HuH-7 (cell line): ENCODE data around the gene CCR3.

ENCODE experiments used
- DNase-seq: peaks from one replicate; pipeline ENCODE4 v3.0.0; 2011; ENCODE audit warnings: low spot score

CCR3 gene

DNA sequence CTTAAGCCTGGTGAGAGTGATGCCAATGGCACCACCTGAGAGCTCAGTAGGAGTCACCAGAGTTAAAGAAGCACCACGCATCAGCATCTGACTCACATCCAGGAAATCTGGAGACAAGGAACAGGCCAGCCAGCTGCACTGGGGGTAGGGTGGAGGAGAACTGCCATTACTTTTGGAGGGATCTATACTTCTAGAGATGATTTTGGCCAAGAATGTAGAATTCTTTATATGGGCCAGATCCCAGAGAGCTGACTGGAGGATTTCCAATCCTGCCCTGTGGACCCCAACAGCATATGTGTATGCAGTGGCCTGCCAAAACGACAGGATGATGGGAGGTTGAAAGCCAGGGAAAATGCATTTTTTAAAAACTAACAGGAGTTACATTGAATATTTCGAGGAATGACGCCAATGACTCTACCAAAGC lies 29.8 kb downstream of the CCR3 start:
- no peak for DNase-seq

DNA sequence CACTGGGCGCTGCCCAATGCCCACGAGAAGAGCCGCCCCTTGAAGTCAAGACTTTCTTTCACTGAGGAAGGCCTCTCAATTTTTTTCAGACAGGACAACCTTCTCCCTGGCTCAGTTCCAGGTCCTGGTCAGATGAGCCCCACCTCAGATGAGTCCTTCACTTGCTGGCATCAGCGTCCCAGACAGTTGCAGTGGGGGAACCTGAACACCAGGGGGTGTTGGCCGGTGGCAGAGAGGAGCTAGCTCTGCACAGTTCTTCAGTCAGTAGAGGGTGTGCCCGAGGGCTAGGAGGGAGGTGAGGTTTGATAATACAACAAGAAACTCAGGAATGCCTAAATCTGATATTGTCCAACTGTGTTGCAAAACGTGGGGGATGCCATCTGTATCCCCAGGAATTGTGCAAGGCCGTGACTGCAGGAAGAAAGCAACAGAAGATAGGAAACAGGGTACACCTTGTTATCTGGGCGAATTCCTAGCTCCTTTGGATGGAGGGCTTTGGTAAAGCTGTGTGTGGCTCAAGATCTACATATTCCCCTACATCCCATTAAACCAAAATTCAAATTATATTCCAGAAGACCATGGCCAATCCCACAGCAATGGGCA lies 34.3 kb downstream of the CCR3 start:
- DNase-seq: peak; percentile 82

DNA sequence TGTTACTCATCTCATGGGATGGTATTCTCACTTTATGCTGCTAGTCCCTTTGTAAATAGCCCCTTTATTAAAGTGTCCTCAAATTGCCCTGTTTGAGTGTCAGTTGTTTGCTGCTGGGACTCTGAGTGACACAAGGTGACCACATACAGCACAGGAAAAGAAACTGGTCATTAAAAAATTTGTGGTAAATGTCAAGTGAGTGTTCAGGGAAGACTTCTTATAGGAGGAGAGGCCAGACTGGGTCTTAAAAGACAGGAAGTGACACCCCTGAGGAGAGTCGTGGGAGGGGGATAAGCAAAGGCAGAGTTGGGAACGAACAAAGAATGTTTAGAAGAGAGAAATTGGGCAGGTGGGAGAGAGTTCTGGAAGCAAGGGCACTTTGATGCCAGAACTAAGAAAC lies 35.2 kb downstream of the CCR3 start:
- DNase-seq: no peak

DNA sequence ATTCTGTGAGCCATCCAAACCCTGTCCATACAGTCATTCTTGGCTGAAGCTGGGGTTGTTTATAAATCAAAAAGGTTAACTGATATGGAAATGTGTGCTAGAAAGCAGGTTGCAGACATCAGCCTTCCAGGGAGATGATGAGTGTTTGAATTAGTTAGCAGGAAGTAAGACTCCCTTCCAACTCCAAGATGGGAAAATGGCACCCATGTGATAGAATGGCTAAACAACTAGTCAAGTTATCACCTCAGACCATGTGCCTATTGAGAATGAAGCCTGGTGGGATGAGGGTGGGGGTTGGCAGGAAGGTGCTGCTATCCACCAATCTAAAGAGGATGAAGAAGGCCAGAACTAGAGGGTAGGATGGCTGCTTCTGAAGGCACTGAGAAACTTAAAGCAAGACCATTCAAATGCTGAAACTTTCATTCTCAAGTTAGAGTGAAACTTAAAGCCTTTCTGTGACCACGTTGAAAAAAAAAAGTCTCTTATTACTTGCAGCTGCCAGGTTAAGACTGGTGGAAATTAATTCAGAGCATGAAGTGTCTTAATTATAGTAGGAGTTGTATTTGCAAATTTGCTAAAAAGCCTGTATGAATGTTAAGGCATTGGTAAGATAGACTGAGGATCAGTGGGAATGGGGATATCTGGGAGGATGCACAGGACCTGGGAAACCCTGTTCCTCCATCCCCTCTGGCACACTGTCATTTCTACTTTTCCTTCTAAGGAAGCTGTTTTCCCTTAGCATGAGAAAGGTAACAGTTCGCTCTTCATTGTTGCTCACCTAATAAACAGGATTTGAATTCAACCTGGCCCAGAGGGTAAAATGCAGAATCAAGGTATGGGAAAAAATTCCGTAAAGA lies 36.8 kb downstream of the CCR3 start:
- no peak for DNase-seq

DNA sequence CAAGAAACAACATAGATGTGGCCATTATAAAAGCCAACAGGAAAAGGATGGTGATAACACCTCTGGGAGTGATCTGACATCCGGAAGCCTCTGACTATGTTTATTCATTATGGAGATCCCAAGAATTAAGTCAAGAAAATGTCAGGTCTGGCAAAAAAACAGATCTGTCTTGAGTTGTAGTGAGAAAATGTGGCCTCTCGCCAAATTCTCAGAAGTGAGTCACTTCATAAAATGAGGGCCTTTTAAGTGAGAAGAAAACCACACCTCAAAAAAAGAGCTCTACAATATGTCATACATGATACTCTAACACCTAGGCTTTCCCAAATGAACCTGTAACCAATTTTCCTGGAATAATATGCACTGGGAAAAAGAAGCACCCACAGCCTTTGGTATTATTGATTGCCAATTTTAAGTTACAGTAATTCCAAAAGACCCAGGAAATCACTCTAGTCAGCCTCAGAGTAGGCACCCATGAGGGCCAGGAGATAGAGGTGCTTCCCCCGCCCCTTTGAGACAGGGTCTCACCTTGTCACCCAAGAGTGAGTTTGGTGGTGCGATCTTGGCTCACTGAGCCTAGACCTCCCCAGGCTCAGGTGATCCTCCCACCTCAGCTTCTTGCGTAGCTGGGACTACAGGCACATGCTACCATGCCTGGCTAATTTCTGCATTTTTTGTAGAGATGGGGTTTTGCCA lies 38.0 kb downstream of the CCR3 start:
- no peak for DNase-seq

DNA sequence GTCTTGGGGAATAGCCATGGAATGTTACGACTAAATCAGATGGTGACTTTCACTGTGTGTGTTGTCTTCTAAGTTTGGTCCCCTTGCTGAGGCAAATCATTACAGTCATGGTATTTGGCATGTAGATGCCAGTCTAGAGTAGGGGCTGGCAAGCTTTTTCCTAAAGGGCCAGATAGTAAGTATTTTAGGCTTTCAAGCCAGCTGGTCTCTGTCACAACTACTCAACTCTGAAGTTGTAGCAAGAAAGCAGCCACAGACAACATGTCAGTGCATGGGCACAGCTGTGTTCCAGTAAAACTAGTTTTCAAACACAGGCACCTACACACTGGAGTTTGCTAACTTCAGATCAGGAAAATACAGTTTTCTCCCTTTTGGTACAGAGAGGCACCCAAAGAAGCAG lies 39.3 kb downstream of the CCR3 start:
- no peak for DNase-seq

DNA sequence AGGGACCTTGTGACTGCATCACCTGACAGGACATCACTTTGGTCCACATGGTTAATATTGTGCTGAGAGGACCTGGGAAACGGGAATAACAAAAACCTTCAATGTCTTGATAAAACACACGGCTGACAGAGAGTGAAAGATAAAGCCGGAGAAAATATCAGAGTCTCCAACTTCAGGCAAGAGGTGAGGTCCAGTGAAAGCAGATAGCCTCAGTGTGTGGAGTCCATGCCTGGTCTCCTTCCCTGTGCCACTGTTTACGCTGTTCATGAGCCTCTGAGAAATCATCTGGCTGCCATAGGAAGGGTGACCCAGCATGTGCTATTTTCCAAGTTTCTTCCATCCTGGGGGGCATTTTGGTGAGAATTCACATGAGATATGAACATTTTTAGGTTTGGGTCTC lies 39.8 kb downstream of the CCR3 start:
- DNase-seq: no peak

DNA sequence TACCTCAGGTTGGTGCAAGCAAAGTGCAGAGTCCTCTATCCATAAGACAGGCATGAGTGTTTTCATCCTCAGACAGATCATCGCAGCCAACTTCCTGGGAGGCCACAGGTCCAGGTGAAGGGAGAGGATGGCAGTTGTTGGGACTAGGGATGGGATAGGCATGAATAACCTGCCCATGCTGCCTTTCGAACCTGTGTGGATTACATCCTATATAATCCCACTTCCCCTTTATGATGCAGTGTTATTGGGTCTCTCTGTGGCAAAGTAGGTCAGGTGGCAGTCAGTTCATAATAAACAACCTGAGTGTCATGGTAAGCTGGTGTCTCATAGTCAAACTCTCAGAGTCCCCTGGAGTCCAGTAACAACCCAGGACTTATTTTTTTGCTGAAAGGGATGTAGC lies 40.4 kb downstream of the CCR3 start:
- DNase-seq: no peak

DNA sequence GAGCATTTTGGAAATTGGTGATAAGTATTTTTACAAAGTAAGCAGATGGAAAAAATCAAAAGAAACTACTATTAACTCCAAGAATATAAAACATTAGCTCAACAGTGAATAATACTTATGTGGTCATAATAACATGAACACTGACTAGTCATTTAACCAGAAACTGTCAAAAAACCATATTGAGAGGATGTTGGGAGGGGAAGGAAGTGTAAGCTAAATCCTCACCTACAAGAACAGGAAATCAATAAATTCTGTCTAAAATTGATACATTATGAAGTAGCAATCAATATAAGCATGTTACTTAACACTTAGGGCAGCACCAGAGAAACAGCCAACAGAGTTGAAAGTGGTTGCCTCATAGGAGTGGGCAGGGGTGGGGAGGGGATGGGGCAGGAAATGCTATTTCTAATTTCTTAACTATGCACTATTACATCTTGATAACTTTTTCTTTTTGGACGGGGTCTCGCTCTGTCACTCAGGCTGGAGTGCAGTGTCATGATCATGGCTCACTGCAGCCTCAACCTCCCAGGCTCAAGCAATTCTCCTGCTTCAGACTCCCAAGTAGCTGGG lies 41.7 kb downstream of the CCR3 start:
- DNase-seq: no peak

DNA sequence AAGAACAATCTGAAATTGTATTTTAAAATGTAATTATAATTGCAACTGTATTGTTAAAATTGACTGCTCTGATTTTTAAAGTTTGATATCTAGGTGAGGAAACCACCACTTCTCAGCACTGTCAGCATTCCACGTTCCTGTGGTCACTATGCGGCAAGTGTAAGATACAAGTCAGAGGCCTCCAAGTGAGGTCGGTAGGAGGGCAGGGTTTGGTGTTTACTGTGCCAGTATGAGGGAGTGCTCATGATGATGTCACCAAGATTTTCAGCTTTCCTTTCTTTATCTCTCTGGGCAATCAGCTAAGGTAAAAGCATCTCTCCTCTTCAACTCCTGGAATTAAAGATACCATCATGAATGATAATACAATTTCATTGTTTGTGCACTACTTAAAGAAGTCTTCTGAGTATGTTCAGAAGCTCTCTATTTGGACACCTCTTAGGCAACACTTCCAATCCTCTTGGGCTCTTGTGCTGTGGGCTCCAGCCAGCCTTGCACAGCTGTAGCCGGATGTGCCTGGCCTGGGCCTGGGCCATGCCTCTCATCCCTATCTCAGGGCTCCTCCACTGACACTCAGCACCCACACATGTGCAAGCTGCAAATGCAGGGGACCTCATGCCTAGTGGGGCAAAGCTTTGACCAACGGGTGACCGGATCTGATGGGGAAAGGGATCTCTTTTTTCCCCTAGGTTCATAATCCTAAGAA lies 42.9 kb downstream of the CCR3 start:
- no peak for DNase-seq

DNA sequence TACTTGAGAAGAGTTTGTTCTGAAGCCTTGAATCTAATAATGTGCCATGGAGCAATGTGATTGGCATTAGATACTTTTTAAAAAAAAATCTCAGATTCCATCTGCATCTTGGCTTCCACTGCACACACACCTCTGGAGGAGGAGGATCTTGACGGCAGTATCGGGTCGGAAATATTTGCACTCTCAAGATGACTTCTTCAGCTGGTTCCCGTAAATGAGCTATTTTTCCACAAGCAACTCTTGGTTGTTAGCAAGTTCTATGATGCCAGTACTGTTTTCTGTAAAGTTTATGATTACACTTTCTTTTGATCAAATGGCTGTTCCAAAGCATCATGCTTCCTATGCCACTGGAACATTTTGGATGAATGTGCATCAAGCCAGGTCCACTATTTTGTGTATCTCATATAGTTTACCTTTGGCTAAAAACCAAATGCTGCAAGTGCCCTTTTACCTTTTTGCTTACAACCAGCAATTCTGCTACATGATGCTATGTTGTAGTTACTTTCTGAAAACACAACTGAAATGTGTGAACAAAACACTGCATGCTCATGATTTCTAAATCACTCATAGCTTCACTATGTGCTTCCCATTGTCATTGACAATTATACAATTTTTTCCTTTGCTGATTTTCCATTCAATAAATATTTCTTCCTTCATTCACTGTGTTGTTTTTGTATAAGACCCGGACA lies 43.8 kb downstream of the CCR3 start:
- no peak for DNase-seq

DNA sequence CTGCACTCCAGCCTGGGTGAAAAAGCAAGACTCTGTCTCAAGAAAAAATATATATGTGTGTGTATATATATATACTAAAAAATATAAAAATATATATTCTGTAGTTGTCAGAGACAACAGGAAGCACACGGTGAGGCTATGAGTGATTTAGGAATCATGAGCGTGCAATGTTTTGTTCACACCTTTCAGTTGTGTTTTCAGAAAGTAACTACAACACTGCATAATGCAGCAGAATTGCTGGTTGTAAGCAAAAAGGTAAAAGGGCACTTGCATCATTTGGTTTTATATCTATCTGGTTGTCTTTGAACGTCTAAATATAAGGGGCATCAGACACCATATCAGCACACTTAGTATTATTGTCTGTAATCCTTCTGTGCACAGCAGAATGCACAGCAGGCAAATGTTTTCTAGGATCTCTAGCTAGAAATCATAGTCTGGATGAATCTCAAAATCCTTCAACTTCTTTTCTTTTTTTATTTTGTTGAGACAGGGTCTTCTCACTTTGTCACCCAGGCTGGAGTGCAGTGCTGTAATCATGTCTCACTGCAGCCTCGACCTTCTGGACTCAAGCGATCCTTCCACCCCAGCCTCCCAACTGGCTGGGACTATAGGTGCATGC lies 44.8 kb downstream of the CCR3 start:
- no peak for DNase-seq

DNA sequence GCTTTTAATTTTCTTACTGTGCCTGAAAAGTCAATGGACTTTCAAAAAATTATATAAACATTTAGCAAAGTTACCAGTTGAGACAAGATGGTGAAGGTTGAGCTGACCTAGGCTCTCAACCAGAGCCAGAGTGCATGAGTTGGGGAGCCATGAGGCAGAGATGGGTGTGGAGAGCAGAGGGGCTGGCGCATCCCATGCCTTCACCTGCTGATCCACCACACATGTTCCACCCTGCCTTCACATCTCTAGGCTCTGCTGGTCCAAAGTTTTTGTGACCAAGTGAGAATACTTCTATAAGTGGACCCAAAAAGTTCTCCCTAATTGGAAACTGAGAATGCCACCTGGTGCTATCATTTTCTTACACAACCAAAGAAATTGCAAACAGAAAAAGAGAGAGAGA lies 47.3 kb downstream of the CCR3 start:
- no peak for DNase-seq

DNA sequence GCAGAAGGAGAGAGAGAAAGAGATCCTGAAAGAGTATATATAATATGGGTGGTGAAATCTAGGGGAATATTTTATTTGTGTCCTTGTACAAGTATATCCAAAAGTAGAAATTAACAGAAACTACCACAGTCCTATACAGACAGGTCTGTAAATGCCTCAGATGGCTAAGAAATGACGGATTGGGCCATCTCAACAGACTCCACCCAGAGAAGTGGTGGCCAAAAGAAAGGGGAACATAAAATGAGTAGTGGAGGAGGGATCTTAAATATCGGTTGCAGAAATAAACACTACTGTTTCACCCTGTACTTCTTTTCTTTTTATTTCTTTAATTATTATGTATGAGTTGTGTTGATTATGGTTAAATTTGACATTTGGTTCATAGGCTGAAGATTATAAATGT lies 47.7 kb downstream of the CCR3 start:
- no peak for DNase-seq

DNA sequence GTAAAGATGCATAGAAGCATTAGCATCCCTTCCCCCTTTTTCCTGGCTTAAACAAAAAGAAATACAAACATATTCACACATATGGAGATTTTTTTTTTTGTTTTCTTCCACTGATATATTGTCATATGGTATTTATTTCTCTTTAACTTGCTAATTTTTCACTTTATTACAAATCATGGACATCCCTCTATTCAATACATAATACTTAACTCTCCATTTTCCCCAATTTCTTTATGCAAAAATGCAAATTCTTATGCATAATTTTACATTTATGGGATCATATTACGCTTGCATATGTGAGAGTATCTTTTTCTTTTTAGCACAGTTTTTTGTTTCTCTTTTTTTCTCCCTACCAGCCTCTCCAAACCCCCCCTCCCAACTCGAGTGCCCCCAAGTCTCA lies 48.8 kb downstream of the CCR3 start:
- DNase-seq: no peak

DNA sequence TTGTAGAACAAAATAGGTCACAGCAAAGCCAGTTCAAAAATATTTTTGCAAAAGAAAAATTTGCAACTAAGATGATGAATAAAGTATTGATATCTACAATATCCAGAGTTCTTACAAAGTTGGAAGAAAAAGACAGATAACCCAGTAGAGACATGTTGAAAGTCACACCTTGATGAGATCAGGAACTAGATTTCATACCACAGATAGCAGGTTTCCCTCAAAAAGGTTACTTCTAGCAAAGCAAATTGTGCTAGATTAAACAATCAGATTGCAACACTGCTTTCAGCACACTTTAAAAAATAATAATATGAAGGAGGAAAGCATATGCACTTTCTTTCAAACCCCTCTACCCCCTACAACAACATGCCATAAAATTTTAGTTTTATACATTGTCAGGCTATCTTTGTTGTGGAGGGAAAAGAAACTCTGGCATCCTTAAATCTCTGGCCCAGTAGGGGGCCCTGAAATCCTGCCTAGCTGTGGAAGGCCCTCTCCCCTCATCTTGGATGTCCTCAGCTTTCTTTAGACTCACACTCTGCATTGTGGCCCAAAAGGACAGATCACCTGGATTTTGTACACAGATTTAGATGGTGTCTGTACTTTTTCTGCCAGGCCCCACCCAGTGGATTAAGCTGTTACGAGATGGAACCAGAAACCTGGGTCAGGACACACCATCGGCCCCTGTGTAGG lies 50.9 kb downstream of the CCR3 start:
- DNase-seq: peak; percentile 26

DNA sequence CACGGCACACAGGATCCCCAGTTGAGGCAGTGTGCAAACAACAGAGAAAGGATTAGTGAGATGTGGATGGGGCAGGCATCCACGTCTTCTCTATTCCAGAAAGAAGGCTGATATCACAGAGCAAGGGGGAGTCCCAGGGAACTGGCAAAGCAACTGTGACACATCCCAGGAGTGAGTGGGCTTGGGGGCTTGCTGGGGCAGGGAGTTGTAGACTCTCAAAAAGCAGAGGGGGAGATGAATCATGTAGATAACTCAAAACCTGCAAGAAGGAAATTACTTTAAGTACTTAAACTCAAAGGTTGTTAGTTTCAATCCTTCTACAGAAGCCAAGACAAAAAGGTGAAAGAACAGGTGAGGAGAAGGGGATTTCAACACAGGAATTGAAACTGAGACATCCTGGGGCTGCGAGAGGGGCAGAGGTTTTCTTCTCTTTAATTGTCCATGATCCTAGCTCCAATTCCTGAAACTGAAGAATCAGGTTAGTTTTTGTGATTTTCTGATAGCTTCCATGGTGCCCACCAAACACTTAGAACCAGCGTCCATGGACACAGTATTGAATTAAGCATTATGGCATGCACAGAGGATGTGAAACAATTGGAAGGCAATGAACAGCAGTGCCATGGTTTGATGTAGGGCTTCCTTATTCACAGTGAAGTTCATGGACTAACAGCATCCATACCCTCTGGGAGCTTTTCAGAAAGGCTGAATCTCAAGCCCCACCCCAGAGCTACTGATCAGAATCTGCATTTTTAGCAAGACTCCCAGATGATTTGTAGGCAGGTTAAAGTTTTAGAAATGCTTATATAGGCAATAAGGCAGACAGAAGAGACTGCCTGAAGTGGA lies 52.0 kb downstream of the CCR3 start:
- DNase-seq: no peak

DNA sequence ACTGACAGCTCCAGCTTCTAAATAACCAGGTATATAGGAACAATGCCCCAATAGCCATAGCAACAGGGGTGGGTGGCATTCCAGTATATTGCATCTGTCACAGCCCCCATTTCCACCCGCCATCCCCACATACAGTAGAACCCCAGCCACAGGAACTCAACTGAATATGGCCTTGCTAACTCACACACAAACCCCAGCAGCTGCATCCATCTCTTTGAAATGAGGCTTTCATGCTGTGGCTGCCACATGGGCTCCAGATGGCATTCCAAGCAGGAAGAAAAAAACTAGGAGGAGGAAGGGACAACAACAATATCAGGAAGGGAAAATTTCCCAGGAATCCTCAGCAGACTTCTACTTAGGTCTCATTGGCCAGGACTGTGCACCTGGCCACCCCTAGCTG lies 54.6 kb downstream of the CCR3 start:
- no peak for DNase-seq

DNA sequence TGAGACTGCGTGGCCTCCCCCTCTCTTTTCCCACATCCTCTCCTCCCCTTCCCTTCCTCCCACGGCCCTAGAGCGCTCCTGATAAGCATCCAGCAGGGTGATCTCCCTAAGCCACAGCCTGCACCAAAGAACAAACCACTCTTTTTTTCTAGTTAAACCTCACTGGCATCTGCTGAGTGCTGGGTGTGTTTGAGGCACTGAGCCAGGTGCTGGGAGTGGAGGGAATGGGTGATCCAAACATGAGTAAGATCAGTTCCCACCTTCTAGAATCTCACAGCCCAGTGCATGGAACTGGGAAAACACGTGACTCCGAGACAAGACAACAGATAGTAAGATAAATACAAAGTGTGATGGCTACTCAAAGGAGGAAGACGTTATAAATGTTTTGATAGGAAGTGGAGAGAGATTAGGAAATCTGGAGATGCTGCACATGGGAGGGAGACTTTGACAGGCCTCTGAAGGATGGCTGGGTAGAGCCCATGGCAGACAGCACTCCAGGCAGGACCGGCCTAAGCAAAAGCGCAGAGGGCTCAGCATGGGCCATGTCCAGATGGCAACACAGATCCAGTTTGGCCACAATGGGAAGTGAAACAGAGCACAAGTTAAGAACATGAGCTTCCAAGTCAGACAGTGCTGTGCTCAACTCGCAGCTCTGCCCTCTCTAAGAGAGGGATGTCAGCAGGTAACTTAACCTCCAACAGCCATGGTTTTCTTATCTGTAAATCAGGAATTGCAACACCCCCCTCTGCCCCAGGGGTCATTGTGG lies 55.6 kb downstream of the CCR3 start:
- no peak for DNase-seq
